NB4 (cell line): ENCODE measurements around the gene OR1I1.
"Not testable (repeated sequence)": the region's sequence is repeated elsewhere in the genome, so short reads cannot be mapped to it uniquely, and the experiment has no call there.

Source experiments
- CTCF ChIP-seq: IDR thresholded peaks from one replicate; pipeline ENCODE4 v1.5.1; 2012; ENCODE audit warnings: low read depth, low read length
- MAX ChIP-seq: IDR thresholded peaks from 2 replicates; pipeline ENCODE4 v1.6.1; 2011; ENCODE audit warnings: low read depth, low read length

GRCh38 chr19:15097980-15098379 lies 16.0 kb downstream of the OR1I1 start:
- TF ChIP-seq CTCF, MAX: not testable (repeated sequence)
